ENCODE results near the gene RASIP1. TPM values are rescaled to one million over a fixed set of nuclear protein-coding genes. Genes with fewer than 3 reads are reported as not detected.
"Not testable (repeated sequence)": the region's sequence is repeated elsewhere in the genome, so short reads cannot be mapped to it uniquely, and the experiment has no call there.

RASIP1 gene
- total RNA-seq, 1 donor from 2014 or later: 2.9 TPM

DNA sequence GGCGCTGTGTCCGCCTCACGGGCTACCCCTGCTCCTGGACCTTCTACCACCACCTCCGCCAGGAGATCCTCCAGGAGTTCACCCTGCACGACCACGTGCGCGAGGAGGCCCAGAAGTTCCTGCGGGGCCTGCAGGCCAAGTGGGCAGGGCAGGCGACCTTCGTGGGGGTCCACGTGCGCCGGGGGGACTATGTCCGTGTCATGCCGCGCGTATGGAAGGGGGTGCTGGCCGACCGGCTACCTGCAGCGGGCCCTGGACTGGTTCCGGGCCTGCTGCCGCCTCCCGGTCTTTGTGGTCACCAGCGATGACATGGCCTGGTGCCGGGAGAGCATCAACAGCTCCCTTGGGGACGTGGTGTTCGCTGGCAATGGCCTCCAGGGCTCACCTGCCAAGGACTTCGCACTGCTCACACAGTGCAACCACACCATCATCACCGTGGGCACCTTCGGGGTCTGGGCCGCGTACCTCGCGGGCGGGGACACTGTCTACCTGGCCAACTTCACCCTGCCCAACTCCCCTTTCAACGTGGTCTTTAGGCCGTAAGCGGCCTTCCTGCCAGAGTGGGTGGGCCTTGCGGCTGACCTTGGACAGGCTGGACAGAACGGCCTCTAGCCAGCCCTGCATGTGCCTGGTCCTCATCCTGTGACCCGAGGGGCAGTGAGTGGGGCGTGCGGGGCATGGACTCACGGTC is 59.8 kb downstream of the RASIP1 start:
- DNase-seq (ENCODE audit: low spot score in 2 of 2): no peak
- FAIRE-seq: no peak

DNA sequence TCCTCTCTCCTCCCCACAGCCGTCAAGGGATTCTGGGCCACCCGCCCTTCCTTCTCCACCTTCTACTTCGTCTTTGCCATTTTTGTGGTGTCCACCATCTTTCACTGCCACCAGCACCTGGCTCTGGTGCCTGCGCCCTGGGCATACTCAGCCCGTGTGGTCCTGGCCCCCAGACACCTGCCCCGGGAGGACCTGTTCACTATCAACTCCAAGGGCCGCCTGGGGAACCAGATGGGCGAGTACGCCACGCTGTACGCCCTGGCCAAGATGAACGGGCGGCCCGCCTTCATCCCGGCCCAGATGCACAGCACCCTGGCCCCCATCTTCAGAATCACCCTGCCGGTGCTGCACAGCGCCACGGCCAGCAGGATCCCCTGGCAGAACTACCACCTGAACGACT is 60.4 kb downstream of the RASIP1 start:
- DNase-seq (ENCODE audit: low spot score in 2 of 2); FAIRE-seq: not testable (repeated sequence)

DNA sequence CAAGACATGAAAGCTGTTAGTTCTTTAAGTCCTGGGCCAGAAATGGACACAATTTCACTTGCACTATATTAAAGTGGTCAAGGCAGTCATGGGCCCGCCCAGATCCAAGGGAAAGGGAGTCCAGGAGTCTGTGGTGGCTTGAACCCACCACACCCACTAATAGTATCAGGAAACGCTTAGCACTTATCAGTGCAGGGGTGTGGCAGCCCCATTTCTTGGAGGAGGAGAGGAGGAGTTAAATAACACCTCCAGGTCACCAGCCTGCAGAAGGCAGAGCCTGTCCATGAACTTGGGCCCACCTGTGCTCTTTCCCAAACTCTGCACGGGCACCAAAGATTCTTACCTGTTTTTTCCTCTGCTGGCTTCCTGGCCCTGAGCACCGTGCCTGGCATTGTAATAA is 62.2 kb downstream of the RASIP1 start:
- DNase-seq (ENCODE audit: low spot score in 2 of 2) (no peak), FAIRE-seq (no peak)

DNA sequence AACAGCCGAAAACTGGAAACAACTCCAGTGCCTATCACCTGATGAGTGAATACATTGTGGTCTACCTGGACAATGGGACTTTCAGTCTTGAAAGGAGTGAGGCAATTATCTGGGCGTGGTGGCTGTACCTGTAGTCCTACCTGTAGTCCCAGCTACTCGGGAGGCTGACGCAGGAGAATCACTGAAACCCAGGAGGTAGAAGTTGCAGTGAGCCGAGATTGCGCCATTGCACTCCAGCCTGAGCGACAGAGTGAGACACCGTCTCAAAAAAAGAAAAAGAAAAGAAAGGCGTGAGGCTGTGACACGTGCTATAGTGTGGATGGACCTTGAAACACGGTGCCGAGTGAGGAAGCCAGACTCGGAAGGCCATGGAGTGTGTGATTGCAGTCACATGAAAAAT is 63.5 kb downstream of the RASIP1 start:
- FAIRE-seq (no peak), DNase-seq (ENCODE audit: low spot score in 2 of 2) (no peak)

DNA sequence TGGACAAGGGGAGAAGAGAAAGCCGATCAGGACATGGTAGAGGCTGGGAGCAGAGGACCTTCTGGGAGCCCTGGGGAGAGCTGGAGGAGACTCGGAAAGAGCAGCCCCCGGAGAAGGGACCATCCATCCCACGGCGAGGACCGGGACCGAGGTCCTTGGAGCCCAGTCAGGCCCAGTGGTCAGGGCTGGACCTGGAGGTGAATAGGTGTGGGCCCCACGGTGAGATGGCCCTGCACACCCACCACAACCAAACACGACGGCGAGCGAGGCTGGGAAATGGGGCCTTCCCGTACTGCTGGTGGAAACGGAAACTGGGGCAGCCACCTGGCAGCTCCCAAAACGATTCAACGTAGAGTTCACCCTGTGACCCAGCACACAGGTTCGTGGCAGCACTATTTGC is 63.9 kb downstream of the RASIP1 start:
- no peak for DNase-seq (ENCODE audit: low spot score in 2 of 2)
- no peak for FAIRE-seq

DNA sequence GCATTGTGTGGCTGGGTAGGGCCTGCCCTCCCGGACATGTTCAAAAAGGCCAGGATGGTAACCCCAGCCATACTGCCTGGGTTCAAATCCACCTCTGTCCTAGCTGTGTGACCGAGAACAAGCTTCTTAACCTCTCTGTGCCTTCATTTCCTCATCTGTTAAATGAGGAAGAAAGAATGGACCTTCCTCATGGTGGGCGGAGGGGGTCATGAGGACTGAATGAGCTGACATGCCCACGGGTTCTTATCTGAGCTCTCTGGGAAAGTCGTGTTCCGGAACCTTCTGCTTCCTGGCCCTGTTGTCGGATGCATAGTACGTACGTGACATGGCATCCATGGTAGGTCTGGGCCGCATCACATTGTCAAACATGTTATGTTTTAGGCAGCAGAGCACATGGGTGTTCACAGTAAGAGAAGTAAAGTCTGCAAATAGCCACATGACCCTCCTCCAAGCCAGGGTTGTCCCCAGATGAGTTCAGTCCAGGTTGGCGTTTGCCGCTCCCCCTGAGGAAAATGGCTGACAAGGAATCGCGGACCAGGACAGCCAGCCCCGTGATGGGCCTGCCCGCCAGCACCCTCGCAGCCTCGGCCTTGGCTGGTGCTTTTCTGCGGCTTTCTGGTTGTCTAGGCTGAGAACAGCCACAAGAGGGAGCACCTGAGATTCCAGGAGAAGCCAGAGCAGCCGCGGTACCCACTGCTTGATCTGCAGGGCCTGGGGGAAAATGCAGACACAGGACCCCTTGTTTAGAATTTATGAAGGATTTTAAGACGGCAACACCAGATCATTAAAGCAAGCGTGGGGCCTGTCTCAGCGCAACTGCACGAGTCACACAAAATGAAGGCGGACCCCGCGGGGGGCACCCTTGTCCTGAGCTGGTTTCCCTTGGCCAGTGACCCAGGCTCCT is 65.2 kb downstream of the RASIP1 start:
- DNase-seq (ENCODE audit: low spot score in 2 of 2) (peak; percentile 91 to 98), FAIRE-seq (no peak)

DNA sequence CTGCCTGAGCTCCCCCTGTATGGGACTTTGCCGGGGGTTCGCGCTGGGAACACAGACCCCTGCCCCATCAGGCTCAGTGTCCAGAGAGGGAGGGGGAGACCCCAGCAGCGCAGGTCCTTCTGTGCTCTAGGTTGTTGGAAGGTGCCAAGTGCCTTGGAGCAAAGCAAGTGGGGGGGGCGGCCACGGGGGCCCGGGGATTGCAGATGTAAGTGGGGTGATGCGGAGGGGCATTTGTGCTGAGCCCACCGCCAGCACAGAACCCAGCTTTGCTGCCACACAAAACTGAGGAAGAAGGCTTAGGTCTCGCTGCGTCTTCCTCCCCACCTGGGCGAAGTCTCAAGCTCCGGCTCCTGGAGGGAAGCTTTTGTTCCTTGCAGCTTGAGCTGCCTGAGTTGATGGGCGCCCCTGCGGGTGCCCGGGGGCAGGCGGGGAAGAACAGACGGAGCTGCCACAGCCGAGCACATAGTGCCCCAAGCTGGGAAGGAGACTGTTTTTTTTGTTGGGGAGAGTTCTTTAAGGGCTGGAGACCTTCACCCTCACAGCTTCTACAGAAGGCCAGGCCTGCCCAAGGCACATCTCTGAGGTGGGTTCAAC is 66.1 kb downstream of the RASIP1 start:
- FAIRE-seq: no peak
- peak in 1 of 2 donors; percentile 34 for DNase-seq (ENCODE audit: low spot score in 2 of 2)

DNA sequence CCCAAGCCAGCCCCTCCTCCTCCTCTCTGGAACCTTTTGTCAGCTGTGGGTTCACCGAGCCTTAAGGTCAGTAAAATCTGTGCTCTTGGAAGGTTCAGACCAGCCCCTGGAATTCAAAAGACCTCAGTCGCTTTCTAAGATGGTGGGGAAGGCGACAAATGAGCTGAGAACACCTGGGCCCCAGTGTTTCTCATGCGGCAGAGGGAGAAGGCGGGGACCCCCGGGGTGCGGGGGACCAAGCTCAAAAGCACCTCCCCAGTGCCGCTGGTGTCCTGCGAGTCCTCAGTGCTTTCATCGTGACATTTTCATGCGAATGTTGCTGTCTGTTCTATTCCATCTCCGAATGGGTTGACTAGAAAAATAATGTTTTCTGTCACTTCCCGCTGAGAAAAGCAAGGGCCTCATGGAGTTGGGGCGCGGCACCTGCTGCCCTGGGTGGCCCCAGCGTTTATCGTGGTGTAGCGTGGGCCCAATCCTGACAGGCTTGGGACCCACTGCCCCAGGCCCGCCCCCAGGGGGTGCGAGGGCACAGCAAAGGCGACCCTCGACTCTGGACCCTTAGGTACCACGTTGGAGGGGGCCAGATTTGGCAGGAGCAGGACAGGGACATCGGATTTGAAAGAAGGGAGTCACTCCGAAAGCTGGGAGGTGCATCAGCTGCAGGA is 66.8 kb downstream of the RASIP1 start:
- no peak for FAIRE-seq
- DNase-seq (ENCODE audit: low spot score in 2 of 2): peak in 1 of 2 donors; percentile 24

DNA sequence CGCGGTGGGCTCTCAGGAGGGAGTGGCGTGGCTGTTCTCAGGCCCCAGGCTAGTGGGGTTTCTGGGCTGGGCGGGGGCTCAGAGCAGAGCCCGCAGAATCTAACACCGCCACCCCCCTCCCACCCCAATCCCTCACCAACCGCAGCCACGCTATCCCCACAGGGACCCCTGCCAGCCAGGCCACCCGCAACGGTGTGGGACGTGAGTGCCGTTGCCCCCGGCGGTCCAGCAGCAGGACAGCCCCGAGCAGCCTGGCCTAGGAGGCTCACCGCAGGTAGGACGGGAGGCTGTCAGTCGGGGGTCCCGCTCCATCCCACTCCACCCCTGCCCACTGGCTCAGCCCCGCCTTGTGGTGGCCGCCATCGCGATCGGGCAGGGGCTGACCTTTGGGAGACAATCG is 67.4 kb downstream of the RASIP1 start, which contains the start of gene NTN5:
Gene NTN5, minus strand, starts transcription at position 24 of the 400 bp plus-strand sequence. CDS start 2,031 bp downstream, outside the sequence.
- DNase-seq (ENCODE audit: low spot score in 2 of 2) (no peak), FAIRE-seq (no peak)

DNA sequence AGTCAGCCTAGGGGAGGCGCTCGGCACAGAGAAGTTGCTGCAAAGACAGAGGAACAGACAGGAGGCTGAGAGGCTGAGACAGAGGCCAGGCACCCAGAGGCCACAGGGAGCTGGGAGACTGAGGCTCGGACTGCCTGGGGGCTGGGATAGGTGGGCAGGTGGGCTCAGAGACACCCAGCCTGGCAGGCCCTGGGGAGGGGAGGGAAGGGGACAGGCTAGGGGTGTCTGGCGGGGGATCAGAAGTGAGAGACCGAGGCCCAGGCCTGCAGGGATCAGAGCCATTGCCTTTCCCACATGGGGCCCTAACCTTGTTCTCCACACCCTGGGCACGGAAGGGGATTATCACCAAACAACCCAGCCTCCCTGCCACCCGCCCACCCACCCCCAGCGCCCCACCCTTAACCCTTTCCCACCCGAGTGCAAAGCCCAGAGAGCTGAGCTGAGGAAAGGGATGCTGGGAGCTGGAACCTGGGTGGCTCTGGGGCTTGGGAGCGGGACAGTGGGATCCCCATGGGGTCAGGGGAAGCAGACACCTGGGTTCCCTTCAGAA is 68.9 kb downstream of the RASIP1 start:
- DNase-seq (ENCODE audit: low spot score in 2 of 2) (peak in 1 of 2 donors; percentile 22), FAIRE-seq (no peak)

DNA sequence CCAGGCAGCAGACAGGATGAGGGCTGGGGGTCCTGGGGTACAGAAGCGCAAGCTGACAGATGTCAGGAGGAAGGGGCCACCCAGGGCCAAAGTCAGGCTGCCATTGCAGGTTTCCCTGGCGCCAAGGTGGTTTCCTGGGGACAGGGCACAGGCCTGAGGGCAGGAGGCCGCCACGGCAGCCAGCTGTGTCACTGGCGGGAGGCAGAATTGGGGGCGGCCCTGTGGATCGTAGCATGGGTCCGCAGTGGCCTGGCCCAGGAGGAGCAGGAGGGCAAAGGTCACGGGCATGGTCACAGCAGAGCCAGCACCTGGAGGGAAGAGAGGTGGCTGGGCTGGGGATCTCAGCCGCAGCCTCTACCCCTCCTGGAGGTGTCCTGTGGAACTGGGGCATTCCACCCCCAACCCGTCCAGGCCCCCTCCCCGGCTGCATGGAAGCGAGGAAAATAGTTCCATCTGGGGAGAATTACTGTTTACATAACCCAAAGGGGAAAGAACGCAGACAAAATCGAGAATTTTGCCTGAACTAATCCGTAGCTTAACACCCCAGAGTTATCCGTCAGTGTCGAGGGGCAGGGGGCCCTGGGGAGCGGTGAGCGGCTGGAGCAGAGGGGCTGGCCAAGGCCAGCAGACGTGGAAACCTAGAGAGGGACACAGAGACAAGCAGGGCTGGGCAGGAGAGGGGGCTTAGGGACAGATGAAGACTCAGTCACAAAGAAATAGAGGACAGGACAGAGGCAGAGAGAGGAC is 69.5 kb downstream of the RASIP1 start:
- FAIRE-seq (no peak), DNase-seq (ENCODE audit: low spot score in 2 of 2) (peak in 1 of 2 donors; percentile 22)

Other genes with a start within 250 kb of the RASIP1 start
- 10.6 TPM for gene LMTK3, start 228.8 kb downstream of the RASIP1 start, total RNA-seq
- 0.82 TPM for gene SULT2B1, start 188.4 kb downstream of the RASIP1 start, total RNA-seq
- not detected for gene SPACA4, start 133.9 kb downstream of the RASIP1 start, total RNA-seq
- gene FAM83E, start 125.5 kb downstream of the RASIP1 start, total RNA-seq: 0.41 TPM
- 1,742 TPM for gene RPL18, start 121.4 kb downstream of the RASIP1 start, total RNA-seq
- gene SPHK2, start 121.1 kb downstream of the RASIP1 start, total RNA-seq: 6.9 TPM
- gene DBP, start 103.2 kb downstream of the RASIP1 start, total RNA-seq: 4.9 TPM
- gene CA11, start 94.4 kb downstream of the RASIP1 start, total RNA-seq: 12.6 TPM
- not detected for gene NTN5, start 67.6 kb downstream of the RASIP1 start, total RNA-seq
- gene FUT2, start 44.6 kb downstream of the RASIP1 start, total RNA-seq: under 0.01 TPM
- gene MAMSTR, start 20.9 kb downstream of the RASIP1 start, total RNA-seq: 0.41 TPM
- not detected for gene IZUMO1, start 6.3 kb upstream of the RASIP1 start, total RNA-seq
- gene FUT1, start 12.0 kb upstream of the RASIP1 start, total RNA-seq: 0.82 TPM
- gene FGF21, start 14.9 kb upstream of the RASIP1 start, total RNA-seq: not detected
- 11.4 TPM for gene BCAT2, start 70.4 kb upstream of the RASIP1 start, total RNA-seq
- gene HSD17B14, start 95.9 kb upstream of the RASIP1 start, total RNA-seq: 1.2 TPM
- 1.6 TPM for gene PLEKHA4, start 128.0 kb upstream of the RASIP1 start, total RNA-seq
- gene PPP1R15A, start 131.8 kb upstream of the RASIP1 start, total RNA-seq: 23.6 TPM
- gene TULP2, start 158.1 kb upstream of the RASIP1 start, total RNA-seq: under 0.01 TPM
- 39.5 TPM for gene NUCB1, start 159.7 kb upstream of the RASIP1 start, total RNA-seq
- gene DHDH, start 193.1 kb upstream of the RASIP1 start, total RNA-seq: not detected
- gene BAX, start 214.3 kb upstream of the RASIP1 start, total RNA-seq: 9.4 TPM
- 713 TPM for gene FTL, start 224.7 kb upstream of the RASIP1 start, total RNA-seq

Measured in frontal cortex (tissue), 4 donors.